ENCODE data around the gene DGKI.

DNA sequence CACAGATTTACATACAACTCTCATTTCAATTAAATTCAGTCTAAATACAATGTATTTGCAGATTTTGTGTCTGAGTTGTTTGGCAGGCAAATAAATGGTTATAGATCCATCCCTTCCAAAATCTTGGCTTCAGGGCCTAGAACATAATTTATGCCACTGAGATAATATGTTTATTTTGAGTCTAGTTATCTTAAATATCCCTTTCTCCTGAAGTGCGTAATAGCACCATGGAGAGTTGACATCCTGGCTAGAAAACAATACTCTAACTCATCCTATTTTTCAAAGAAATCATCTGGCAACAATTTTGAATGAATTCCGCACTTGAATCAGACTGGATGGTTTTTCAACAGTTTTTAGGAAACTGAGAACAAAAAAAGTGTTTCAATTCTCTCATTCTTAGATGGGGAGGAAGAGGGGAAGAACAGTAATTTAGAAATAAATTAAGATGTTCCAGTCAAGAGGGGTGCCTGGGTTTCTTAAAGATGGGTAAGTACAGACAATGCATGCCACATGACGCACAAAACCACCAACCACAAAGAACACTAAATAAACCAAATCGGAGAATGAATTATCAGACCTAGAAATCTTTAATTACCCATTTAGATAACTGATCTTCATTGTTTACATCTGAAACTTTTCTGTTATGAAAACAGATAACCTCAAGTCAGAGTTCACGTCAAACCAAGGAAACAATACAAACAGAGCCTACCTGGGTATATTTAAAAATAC lies 274.6 kb downstream of the DGKI start:
- TF ChIP-seq, protein P1, sequence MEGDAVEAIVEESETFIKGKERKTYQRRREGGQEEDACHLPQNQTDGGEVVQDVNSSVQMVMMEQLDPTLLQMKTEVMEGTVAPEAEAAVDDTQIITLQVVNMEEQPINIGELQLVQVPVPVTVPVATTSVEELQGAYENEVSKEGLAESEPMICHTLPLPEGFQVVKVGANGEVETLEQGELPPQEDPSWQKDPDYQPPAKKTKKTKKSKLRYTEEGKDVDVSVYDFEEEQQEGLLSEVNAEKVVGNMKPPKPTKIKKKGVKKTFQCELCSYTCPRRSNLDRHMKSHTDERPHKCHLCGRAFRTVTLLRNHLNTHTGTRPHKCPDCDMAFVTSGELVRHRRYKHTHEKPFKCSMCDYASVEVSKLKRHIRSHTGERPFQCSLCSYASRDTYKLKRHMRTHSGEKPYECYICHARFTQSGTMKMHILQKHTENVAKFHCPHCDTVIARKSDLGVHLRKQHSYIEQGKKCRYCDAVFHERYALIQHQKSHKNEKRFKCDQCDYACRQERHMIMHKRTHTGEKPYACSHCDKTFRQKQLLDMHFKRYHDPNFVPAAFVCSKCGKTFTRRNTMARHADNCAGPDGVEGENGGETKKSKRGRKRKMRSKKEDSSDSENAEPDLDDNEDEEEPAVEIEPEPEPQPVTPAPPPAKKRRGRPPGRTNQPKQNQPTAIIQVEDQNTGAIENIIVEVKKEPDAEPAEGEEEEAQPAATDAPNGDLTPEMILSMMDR (conservative IDR thresholded peaks at IDR 0.05; ENCODE audit: low read depth, low read length), result no peak
- no peak for TF ChIP-seq FOS (IDR thresholded peaks at IDR 0.05; ENCODE audit: low read depth, low read length)
- no peak for TF ChIP-seq BHLHE40 (IDR thresholded peaks at IDR 0.05; ENCODE audit: low read depth, low read length)
- TF ChIP-seq RCOR1 (IDR thresholded peaks at IDR 0.05; ENCODE audit: insufficient replicate concordance, low read length), result no peak
- TF ChIP-seq POLR2A (IDR thresholded peaks at IDR 0.05; ENCODE audit: low read depth, low read length), result no peak
- TF ChIP-seq RFX5 (IDR thresholded peaks at IDR 0.05; ENCODE audit: low read depth, low read length), result no peak
- TF ChIP-seq RAD21 (IDR thresholded peaks at IDR 0.05; ENCODE audit: low read length), result no peak
